Measurements from ENCODE around the gene ZBTB20.

ZBTB20 gene

GRCh38 chr3:114746502-114746901 lies 400.6 kb downstream of the ZBTB20 start:
- DNase-seq: no peak

GRCh38 chr3:114745322-114746240 lies 401.5 kb downstream of the ZBTB20 start:
- no peak for DNase-seq

- no peak for DNase-seq
These were observed 403.2 kb downstream of the ZBTB20 start for GRCh38 chr3:114743746-114744485.

- DNase-seq: no peak
These were observed 406.0 kb downstream of the ZBTB20 start for GRCh38 chr3:114741066-114741465.

GRCh38 chr3:114739627-114740026 lies 407.5 kb downstream of the ZBTB20 start:
- DNase-seq: no peak

GRCh38 chr3:114732353-114732752 lies 414.7 kb downstream of the ZBTB20 start:
- no peak for DNase-seq

GRCh38 chr3:114730397-114730796 lies 416.7 kb downstream of the ZBTB20 start:
- DNase-seq: no peak

- DNase-seq: no peak
These were observed 419.7 kb downstream of the ZBTB20 start for GRCh38 chr3:114727373-114727772.

- no peak for DNase-seq
These were observed 421.1 kb downstream of the ZBTB20 start for GRCh38 chr3:114725966-114726365.

- no peak for DNase-seq
These were observed 424.6 kb downstream of the ZBTB20 start for GRCh38 chr3:114722530-114722929.

- no peak for DNase-seq
These were observed 425.2 kb downstream of the ZBTB20 start for GRCh38 chr3:114721864-114722263.

GRCh38 chr3:114721209-114721608 lies 425.9 kb downstream of the ZBTB20 start:
- DNase-seq: no peak

GRCh38 chr3:114718898-114719210 lies 428.2 kb downstream of the ZBTB20 start:
- DNase-seq: no peak

GRCh38 chr3:114718071-114718897 lies 428.8 kb downstream of the ZBTB20 start:
- no peak for DNase-seq

- DNase-seq: no peak
These were observed 430.2 kb downstream of the ZBTB20 start for GRCh38 chr3:114716916-114717315.

- DNase-seq: no peak
These were observed 431.0 kb downstream of the ZBTB20 start for GRCh38 chr3:114716126-114716525.

- DNase-seq: no peak
These were observed 432.1 kb downstream of the ZBTB20 start for GRCh38 chr3:114714957-114715460.

- no peak for DNase-seq
These were observed 432.9 kb downstream of the ZBTB20 start for GRCh38 chr3:114714237-114714636.

- no peak for DNase-seq
These were observed 434.2 kb downstream of the ZBTB20 start for GRCh38 chr3:114712728-114713492.

- no peak for DNase-seq
These were observed 435.7 kb downstream of the ZBTB20 start for GRCh38 chr3:114711321-114711886.

- DNase-seq: no peak
These were observed 438.0 kb downstream of the ZBTB20 start for GRCh38 chr3:114709102-114709501.

Measured in stimulated activated CD4-positive, alpha-beta T cell treated with anti-CD3 and anti-CD28 coated beads, Interleukin-1b, Interleukin-23, amount 100 ng/mL, for 48 hours (primary cell).